T-helper 2 cell treated with Interferon-gamma antibody and Interleukin-4, amounts not matched to agents 100 ng/mL and 5 ng/mL, for 36 hours (primary cell): Measurements from ENCODE around the gene SDK2. TPM values are rescaled to one million over a fixed set of nuclear protein-coding genes. Genes with fewer than 3 reads are reported as not detected.

Experiments
- intact Hi-C: fragments of 100-400 bp; cut with micrococcal nuclease; formaldehyde crosslinking; loops from one replicate; pipeline ENCODE4 v1.15.1; 2023
- total RNA-seq: library from RNA; stranded (reverse); gene quantifications from 2 replicates; pipeline ENCODE4 v1.2.3, GENCODE V29; 2022

SDK2 gene
- total RNA-seq, 1 donor from 2014 or later, result 2.9 TPM

DNA sequence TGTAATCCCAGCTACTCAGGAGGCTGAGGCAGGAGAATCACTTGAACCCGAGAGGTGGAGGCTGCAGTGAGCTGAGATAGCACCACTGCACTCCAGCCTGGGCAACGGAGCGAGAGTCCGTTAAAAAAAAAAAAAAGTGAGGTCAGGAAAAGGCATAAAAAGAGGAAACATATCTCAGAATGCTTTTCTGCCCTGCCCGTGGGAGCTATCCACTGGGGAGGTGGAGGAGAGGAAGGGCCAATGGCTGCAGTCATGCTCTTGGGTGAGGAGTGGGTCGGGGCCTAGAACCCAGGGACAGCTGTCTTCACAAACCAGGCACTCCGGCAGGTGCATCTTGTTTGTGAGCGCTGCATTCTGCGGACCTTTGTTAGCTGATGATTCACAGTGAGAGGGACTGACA, 272.4 kb downstream of the SDK2 start:
- intact Hi-C loops, result loop anchor here (2.0 kb wide), 2 partner anchors 61 to 815 kb away; no protein-coding TSS in a partner anchor

DNA sequence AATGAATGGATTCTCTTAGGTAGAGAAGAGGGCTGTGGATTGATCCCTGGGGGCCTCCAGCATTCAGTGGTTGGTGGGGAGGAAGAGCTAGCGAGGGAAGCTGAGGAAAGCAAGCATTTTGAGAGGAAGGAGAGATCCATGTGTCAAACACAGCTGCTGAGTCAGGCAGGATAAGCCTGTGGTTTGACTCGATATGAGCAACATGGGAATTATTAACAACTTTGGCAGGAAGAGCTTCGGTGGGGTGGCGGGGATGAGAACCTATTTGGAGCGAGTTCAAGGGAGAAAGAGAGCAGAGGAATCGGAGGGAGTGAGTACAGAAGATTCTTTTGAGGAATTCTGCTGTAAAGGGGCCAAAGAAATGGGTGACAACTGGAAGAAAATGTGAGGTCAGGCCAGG, 273.0 kb downstream of the SDK2 start:
- intact Hi-C loops, result loop anchor here (2.0 kb wide), 2 partner anchors 60 to 814 kb away; no protein-coding TSS in a partner anchor

DNA sequence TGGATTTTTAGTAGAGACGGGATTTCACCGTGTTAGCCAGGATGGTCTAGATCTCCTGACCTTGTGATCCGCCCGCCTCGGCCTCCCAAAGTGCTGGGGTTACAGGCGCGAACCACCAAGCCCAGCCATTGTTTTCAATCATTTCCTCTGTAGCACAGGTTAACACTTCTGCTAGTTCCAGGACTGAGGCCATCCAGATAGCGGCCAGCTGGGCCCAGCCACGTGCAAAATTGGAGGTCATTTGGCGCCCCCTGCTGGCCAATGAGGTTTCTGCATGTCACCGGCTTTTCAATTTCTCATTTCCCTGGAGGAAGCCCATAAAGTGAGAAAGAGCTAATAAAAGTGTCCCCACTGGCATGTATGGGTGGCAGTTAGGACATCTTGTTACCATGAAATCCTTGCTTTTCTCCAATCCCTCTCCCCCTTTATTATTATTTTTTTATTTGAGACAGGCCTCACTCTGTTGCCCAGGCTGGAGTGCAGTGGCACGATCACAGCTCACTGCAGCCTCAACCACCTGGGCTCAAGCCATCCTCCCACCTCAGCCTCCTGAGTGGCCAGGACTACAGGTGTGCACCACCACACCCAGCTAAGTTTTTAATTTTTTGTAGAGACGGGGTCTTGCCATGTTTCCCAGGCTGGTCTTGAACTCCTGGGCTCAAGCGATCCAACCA, 274.3 kb downstream of the SDK2 start:
- intact Hi-C loops, result loop anchor here (1.0 to 2.0 kb wide), 5 partner anchors 59 to 813 kb away; no protein-coding TSS in a partner anchor

DNA sequence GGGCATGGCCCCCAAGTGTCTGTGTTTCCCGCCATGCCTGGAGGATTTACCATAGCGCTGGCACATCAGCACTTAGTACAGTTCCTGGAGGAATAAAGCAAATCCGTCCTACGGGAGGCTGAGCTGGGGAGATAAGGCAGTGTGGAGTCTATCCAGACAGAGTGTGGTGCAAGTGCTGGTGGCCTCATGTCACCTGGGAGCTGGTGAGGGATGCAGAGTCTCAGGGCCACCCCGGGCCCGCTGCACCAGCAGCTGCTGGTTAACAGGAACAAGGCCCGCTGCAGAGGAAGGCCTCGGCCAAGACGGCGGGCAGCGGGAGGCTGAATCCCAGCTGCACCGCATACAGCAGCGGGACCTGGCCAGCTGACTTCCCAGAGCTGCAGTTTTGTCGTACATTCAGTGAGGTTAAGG, 275.1 kb downstream of the SDK2 start:
- intact Hi-C loops, result no loop called here

DNA sequence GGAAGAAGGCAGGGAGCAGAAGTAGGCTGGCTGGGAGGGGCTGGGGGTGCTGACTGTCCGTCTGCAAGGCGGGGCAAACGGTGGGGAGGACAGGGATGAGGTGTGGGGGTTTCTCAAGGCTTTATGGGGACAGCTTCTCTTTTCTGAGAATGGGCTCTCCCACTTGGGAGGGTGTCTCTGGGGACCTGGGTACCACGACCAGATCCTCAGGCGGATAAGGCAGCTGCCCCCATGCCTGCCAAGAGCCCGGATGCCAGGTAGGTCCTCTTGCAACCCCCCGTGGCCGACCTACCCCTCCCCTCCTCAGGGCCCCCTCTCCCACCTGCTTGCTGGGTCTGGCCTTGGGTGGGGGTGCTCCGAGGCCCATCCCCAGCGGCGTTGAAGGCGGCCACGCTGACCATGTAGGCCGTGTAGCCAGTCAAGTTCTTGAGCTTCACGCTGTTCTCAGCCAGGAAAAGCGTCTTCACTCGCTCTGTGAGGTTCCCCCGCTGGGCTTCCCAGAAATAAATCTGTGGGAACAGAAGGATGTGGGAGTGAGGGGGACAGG, 276.1 kb downstream of the SDK2 start:
- intact Hi-C loops, result no loop called here

DNA sequence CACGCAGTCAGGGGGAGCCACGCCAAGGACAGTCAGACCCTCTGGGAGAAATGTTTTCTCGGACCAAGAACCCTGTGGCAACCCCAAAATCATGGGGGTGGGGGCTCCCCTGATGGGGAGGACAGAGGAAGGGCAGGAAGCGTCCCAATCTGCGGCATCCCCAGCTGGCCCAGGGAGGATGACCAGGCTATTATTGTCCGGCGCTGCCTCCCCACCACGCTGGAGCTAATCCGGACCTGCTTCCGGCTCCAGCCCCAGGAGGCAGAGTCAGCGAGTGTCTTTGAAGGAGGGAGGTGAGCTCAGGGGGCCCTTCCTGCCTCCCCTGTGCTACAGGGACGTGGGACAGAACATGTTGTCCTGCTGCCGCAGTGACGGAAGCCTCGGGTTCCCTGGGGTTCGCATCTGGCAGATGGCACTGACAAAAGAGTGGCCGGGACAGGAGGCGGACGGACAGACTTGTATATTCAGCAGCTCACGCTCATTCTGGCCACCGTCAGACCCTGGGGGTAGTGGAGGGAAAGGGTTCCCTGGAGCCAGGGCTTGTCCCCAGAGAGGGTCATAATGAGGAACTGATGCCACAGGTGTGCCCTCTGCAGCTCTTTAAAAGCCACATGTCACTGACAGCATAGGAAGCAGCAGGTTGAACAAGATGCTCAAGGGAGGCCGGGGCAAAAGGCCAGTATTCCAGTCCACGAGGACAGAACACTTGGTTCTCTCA, 278.2 kb downstream of the SDK2 start:
- intact Hi-C loops, result no loop called here

DNA sequence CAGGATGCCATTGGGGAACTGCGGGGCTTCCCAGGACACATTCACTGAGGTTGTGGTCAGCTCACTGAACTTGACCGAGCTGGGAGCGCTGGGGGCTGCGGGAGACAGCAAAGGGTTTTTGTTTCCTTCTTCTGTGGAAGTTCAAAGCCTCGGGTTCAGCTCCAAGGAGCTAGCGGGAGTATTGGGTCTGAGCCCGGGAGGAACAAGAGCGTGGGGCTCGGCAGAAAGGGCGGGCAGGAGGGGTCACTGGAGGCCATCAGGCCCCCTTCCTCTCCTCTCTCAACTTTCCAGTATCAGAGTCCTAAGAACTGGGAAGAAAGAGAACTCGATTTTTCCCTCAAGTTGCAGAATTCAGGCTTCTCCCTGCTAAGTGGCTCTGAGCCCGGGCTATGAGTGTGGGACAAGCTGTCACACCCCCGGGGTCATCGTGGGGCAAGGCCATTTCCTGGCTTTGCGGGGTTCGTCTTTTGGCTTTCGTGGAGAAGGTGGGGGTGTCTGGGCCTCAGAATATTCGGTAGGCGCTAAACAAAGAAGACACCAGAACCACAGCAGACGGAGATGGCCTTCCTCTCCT, 278.9 kb downstream of the SDK2 start:
- intact Hi-C loops, result no loop called here

DNA sequence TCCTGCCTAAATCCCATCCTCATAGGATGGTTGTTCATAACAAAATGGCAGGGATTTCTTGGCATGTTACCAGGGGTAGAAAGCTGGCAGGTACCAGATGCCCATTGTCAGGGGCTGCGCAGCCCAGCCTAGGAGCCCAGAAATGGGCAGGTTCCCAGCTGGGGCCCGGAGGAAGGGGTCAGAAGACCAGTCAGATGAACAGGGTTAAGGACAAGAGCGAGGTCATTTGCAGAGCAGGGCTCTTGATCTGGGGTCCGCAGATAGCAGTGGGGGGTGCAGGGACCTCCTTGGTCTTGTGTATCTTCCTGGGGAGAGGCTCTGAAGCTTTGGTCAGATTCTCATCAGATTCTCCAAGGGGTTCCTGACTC, 280.1 kb downstream of the SDK2 start:
- intact Hi-C loops, result no loop called here

DNA sequence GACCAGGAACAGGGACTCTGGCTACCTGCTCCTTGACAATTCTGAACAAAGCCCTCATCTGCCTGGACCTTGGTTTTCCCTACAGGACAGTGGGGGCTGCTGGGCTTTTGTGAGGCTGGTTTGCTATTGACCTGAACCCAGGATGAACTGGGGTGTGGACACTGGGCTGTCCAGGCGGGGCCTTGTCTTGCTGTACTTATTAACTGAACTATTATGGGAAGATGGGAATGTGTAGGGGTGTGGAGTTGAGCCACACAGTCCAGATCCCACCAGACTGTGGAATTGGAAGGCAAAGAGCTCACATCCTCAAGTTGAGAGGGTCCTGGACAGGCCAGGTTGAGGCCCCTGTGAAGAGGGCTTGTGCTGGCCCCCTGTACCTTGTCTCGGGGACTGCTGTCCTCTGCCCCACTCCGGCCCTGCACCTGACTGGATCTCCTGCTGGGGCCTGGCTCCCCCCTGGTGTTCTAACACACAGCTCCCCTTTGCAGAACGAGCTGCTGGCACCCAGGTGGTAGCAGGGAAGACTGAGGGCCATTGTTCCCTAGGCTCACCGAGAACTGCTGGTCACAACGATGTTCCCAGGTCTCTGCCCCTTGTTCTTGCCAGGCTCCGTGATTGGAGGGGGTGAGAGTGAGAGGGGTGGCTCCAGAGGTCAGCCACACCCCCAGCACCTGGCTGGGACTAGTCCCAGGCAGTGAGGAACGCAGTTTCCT, 280.6 kb downstream of the SDK2 start:
- intact Hi-C loops, result no loop called here

DNA sequence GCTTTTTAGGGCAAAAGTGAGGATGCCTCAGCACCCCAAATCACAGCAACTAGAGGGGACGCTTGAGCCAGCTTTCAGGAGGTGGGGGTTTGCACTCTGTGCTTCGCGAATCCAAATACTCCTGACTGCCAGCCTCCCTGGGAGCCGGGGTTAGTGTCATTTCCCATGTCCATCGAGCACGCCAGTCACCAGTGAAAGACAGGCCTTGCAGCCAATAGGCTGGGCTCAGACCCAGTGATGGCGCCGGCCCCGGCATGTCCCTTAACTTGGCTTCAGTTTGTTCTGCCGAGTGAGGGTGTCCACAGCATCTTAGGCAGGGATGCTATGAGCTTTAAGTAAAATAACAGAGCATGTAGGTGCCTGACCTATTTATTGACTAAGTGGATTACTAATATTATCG, 281.5 kb downstream of the SDK2 start:
- intact Hi-C loops, result no loop called here

DNA sequence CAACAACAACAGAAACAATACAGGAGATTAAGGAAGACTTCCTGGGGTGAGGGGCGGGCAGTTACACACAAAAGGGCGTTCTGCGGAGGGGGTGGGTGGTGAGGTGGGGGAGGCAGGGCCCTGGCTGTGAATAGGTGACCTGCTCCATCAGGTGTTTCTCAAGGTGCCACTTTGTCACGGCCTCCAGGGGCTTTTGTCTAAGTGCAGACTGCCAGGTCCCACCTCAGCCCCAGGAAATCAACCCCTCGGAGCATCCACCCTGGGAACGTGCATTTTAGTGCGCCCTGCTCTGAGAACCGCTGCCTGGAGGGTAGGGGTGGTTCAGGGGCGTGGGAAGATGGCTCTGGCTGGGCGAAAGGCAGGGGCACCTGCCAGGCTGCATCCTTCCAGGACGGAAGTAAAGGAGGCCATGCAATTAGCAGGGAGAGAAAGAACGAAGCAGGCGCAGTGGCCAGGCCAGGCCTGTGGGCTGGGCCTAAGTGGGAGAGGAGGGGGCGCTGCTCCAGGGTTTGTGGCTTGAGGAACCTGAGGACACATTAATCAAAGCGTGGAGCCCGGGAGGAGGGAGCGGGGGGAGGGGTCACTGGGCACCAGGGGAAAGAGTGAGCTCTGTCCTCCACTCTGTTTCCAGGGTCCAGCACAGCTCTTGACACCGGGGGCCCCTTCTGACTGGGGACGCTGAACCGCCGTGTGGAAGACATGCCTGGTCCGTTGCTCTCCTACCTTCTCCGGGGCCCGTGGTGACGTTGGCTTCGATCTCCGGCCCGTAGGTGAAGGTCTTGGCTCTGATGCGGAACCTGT, 283.1 kb downstream of the SDK2 start:
- intact Hi-C loops, result no loop called here

DNA sequence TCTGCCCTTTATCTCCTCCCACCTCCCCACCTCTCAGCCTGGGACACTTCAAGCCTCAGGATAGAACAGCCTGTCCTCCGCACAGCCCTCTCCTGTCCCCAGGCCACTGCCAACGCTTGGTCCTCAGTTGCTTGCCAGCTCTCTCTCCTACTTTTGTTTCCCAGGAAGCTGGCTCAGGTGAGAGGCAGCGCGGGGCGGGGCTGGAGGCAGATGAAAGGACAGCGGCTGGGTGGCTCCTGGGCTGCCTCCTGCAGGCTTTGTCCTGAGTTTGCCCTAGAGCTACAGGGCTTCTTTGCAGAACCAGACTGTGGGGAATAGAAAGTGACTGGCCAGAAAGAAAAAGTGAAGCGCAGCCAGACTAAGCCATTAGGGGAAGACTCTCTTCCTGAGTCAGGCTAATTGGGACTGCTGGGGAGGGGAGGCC, 284.2 kb downstream of the SDK2 start:
- intact Hi-C loops, result no loop called here

DNA sequence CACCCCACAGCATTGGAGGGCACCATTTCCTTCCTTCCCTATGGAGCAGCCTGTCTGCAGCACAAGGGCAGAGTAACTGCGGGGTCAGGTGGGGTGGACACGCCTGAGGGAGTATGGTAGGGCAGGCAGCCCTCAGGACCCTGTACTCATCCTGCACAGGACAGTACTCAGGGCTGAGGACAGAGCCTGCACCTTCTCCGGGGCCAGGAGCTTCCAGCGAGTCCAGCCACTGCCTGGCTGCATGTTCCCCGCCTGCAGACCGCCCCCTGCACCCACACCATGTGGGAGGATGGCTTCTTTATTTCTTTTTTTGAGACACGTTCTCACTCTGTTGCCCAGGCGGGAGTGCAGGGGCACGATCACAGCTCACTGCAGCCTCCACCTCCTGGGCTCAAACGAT, 284.9 kb downstream of the SDK2 start:
- intact Hi-C loops, result no loop called here

DNA sequence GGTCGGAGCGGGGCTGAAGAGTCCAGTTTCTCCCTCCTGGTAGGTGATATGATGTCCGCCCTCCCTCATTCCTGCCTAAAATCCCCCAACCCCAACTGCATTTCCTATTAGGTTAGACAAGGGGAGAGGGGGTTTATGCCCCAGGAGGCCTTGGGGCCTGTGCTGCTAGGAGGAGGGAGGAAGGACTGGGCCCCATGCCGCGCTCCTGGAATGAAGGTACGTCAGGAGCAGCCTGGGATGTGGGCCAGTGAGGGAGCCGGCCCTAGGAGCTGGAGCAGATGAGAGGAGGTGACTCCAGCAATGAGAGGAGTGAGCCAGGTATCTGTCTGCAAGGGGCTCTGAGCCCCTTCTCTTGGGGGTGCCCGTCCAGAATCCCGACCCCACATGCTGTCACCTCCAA, 285.6 kb downstream of the SDK2 start:
- intact Hi-C loops, result no loop called here

DNA sequence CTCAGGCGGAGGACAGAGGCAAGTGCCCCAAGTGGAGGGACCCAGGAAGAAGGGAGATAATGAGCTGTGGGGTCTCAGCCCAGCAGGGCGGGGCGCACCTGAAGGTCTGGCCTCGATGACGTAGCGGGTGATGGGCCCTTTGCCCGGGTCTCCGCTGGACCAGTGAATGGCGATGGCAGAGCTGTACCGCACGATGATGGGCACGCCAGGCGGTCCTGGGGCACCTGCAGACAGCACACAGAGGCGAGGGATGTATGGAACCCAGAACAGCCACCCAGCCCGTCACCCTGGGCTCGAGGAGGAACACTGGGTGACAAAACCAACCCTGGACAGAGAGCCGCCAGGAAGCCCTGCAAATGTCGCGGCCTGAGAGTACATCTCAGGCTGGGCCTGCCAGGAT, 286.3 kb downstream of the SDK2 start:
- intact Hi-C loops, result no loop called here

DNA sequence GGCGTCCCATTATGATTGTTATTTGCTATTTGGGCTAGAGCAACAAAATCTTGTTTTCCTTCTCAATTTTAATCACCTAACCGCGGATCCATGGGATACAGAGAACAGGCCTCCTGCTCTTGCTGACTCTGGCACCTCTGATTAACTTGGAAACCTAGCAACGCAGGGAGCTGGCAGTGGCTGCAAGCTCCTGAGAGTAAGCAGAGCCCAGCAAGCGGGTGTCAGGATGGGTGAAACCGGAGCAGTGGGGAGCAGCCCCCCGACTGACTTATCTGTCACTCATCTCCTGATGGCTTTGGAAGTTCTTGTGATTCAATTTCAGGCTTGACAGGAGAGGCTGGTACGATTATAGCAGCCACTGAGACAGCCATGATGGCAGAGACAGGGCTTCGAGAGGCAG, 286.9 kb downstream of the SDK2 start:
- intact Hi-C loops, result no loop called here

DNA sequence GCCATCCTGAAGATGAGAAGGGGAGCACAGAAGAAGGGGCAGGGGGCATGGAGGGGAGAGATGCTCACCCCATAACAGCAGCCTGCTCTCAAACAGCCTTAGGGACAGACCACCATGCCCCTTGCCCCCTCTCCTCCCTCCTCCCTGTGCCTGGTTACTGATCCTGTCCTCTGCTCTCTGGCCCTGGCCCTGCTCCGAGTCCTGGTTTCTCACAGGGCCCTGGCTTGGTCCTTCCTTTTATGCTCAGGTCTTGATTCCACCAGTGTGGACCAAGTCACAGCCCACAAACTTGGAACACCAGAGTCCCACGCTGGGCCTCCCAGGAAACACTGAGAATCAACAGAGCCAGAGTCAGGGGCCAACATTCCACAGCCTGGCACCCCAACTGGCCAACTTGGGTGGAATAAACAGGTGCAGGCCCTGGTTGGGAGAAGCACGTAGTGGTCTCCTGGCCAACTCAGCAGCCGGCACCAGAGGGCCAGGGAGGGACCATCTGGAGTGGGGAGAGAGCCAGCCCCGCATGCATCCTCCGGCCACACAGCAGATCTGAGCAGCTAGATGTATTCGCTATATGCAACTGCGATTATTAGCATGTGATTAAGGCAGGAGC, 287.6 kb downstream of the SDK2 start:
- intact Hi-C loops, result no loop called here

DNA sequence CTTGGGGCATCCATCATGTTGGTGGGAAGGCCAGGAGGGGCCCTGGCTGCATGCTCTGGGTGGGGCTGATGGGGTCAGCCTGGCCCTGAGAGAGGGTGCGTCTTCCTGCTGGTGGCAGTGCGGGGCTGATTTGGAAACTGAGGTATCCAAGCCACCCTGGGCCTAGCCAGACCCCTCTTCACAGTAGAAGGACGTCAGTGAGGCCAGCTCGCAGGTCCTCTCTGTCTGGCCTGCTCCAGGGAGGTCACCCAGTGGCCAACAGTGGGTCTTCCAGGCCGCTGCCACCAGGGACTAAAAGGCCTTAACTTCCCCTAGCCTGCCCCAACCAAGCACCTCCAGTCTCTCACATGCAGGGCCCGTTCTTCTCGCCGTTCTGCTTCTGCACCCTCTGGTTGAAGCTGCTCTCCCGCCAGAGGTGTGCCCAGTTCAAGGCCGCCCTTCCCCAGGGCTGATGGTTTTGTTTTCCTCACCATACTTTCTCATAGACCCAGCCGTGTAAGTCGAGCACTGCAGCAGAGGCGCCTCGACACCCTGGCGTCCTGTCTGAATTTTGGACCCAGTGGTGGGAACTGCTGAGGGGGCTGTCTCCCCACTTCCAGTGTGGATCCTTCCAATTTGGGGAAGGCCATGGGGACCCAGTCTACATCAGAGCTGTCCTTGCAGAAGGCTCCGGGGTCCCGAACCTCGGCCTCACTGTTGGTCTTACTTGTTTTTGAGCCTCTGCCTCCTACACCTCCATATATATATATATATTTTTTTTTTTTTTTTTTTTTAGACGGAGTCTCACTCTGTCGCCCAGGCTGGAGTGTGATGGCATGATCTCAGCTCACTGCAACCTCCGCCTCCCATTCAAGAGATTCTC, 289.6 kb downstream of the SDK2 start:
- intact Hi-C loops, result no loop called here

DNA sequence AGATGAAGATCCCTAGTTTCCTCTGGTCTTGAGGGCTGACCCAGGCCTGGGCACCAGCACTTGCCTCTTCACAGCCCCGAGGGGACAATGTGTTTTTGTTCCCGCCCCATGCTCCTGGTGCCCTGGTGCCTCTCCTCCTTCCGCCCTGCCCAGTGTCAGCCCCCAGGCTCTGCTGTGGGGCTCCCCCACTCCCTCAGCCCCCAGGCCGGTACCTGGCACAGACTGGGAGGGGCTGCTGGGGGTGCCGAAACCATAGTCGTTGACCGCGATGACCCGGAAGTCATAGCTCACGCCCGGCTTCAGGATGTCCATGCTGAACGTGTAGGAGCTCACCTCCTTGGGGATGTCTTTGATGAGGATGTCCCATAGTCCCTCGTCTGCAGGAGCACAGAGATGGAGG, 292.0 kb downstream of the SDK2 start:
- intact Hi-C loops, result no loop called here

DNA sequence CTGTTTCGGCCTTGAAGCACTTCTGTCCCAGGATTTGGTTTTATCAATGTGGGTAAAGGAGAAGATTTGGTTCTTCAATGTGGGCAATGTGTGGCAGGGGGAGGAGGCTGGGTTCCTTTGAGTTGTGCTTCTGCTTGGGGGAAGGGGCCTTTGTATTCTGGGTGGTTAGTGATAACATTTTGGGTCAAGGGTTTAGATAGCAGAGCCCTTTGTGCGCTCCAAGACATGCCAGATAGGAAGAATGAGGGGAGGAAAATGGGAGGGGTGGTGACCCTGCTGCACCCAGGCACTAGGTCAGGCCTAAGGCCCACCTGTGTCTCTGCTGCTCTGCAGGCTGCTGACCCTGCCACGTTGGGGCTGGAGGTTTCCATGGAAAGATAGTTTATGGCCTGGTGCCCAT, 292.5 kb downstream of the SDK2 start:
- intact Hi-C loops, result no loop called here
